SK-N-SH treated with all-trans-retinoic acid at 6 μM for 48 hours (cell line): ENCODE results near the gene BNC2.

ENCODE experiments used
- CSRNP3 ChIP-seq: fragments of 250-450 bp; sonication (Bioruptor Pico); IDR thresholded peaks from 2 replicates; pipeline ENCODE4 v1.5.1; 2021; ENCODE audit warnings: mild to moderate bottlenecking, moderate library complexity
- ESRRG ChIP-seq: fragments of 250-450 bp; sonication (Bioruptor Pico); IDR thresholded peaks from 2 replicates; pipeline ENCODE4 v1.6.1; 2021; ENCODE audit warnings: mild to moderate bottlenecking
- TSHZ2 ChIP-seq: fragments of 250-450 bp; sonication (Bioruptor Pico); IDR thresholded peaks from 2 replicates; pipeline ENCODE4 v1.5.0; 2020; ENCODE audit warnings: mild to moderate bottlenecking, moderate library complexity
- ZFP3 ChIP-seq: fragments of 250-450 bp; sonication (Bioruptor Pico); IDR thresholded peaks from 2 replicates; pipeline ENCODE4 v1.5.0; 2020; ENCODE audit warnings: mild to moderate bottlenecking, moderate library complexity
- ZNF8 ChIP-seq: fragments of 450-650 bp; formaldehyde crosslinking; IDR thresholded peaks from 2 replicates; pipeline ENCODE4 v1.5.0; 2020; ENCODE audit warnings: mild to moderate bottlenecking, moderate library complexity
- TF ChIP-seq, protein P1 (sequence below): fragments of 250-450 bp; sonication (Bioruptor Pico); IDR thresholded peaks from 2 replicates; pipeline ENCODE4 v1.5.1; 2020; ENCODE audit warnings: low read depth, mild to moderate bottlenecking, moderate library complexity
- TF ChIP-seq, protein P2 (sequence below): fragments of 250-450 bp; sonication (Bioruptor Pico); IDR thresholded peaks from 2 replicates; pipeline ENCODE4 v1.8.0; 2021; ENCODE audit warnings: low read depth, mild to moderate bottlenecking, moderate library complexity, borderline replicate concordance

DNA sequence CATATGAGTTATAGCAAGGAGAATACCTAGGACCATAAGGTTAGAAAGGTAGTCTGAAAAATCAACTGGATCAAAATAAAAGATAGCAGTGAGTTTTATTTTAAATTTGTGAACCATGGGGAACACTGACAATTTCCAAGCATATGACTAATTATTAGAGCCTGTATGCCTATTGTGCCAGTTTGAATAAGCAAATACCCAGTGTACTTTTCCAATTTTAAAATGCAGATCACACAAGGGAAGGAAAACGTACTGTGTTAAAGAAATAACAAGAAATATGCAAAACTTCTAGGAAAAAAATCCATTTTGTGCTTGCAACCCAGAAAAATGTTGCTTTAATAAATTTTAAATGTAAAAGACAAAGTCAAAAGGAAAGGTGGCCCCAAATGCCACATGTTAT lies 257.4 kb downstream of the BNC2 start:
- TF ChIP-seq ESRRG (CRISPR knock-in tag) (no peak), ZFP3 (CRISPR knock-in tag) (no peak), CSRNP3 (CRISPR knock-in tag) (no peak), TSHZ2 (CRISPR knock-in tag) (no peak), ZNF8 (CRISPR knock-in tag) (no peak)
- TF ChIP-seq, protein P1, sequence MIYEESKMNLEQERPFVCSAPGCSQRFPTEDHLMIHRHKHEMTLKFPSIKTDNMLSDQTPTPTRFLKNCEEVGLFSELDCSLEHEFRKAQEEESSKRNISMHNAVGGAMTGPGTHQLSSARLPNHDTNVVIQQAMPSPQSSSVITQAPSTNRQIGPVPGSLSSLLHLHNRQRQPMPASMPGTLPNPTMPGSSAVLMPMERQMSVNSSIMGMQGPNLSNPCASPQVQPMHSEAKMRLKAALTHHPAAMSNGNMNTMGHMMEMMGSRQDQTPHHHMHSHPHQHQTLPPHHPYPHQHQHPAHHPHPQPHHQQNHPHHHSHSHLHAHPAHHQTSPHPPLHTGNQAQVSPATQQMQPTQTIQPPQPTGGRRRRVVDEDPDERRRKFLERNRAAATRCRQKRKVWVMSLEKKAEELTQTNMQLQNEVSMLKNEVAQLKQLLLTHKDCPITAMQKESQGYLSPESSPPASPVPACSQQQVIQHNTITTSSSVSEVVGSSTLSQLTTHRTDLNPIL (CRISPR knock-in tag) = no peak
- TF ChIP-seq, protein P2, sequence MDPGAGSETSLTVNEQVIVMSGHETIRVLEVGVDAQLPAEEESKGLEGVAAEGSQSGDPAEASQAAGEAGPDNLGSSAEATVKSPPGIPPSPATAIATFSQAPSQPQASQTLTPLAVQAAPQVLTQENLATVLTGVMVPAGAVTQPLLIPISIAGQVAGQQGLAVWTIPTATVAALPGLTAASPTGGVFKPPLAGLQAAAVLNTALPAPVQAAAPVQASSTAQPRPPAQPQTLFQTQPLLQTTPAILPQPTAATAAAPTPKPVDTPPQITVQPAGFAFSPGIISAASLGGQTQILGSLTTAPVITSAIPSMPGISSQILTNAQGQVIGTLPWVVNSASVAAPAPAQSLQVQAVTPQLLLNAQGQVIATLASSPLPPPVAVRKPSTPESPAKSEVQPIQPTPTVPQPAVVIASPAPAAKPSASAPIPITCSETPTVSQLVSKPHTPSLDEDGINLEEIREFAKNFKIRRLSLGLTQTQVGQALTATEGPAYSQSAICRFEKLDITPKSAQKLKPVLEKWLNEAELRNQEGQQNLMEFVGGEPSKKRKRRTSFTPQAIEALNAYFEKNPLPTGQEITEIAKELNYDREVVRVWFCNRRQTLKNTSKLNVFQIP (CRISPR knock-in tag) = no peak
